ENCODE data around the gene TMEM178B. TPM values are rescaled to one million over a fixed set of nuclear protein-coding genes. Genes with fewer than 3 reads are reported as not detected.

The TMEM178B gene
- total and polyA plus RNA-seq, 7 donors = 0.13 to 4.8 (median 1.6) TPM

DNA sequence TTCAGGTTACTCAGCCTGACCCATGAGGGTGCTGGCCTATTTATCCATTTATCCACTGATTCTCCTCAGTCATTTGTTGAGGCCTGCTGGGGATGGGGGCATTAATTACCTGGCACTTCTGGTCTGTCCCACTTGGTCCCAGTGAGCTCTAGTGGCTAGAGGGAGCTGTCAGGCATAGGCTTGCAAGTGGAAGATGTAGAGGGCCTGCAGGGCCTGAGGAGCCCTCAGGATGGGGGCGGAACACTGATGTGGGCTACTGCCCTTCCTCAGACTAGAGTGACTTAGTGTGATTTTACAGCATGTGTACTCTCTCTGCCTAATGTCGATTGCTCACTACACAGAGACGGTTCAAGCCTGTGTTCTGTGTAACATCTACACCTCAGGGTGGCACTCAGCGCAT is 45.3 kb downstream of the TMEM178B start:
- WGBS, 3 donors = 81 to 93% (median 92%) methylated on average over 4 of the region's 4 CpGs
- Histone ChIP-seq H3K27ac (no peak overlapping the region), H3K9me3 (no peaks in the 10 kb centered on the region), H3K36me3 (ENCODE audit: insufficient read depth in 1 of 2, low read depth in 1 of 2) (no peaks in the 10 kb centered on the region), H3K4me1 (no peaks in the 10 kb centered on the region), H3K27me3 (ENCODE audit: insufficient read depth in 3 of 3, low read length in 2 of 3) (peaks cover 0 to 5% (median 0%) of the 10 kb centered on the region in 3 donors), H3K4me3 (no peak overlapping the region)
- no peak for DNase-seq
- intact Hi-C loops (cut with DNase I) = no loop called here
- no peak for ATAC-seq
- TF ChIP-seq, protein P1, sequence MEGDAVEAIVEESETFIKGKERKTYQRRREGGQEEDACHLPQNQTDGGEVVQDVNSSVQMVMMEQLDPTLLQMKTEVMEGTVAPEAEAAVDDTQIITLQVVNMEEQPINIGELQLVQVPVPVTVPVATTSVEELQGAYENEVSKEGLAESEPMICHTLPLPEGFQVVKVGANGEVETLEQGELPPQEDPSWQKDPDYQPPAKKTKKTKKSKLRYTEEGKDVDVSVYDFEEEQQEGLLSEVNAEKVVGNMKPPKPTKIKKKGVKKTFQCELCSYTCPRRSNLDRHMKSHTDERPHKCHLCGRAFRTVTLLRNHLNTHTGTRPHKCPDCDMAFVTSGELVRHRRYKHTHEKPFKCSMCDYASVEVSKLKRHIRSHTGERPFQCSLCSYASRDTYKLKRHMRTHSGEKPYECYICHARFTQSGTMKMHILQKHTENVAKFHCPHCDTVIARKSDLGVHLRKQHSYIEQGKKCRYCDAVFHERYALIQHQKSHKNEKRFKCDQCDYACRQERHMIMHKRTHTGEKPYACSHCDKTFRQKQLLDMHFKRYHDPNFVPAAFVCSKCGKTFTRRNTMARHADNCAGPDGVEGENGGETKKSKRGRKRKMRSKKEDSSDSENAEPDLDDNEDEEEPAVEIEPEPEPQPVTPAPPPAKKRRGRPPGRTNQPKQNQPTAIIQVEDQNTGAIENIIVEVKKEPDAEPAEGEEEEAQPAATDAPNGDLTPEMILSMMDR (IDR thresholded peaks at IDR 0.05) = no peak

DNA sequence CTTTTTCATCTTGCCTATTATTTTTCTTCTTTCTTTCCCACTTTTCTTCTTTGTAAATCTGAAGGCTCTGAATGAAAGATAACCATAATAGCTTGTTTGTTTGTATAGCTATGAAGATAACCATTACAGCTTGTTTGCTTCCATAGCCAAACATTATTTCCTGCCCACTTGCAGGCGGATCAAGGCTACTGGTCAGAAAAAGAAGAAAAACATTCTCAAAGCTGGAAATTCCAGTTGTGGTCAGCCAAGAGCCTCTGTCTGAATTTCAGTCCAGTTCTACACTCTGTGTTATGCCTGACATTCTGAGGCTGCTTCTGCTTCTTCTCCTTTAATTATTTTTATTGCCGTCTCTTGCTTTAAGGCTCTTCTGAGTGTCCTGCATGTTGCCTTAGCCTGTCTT is 48.9 kb downstream of the TMEM178B start:
- WGBS, 3 donors = 74 to 87% (median 86%) methylated on average over 2 of the region's 2 CpGs
- no peak for DNase-seq
- Histone ChIP-seq H3K9me3 (no peaks in the 10 kb centered on the region), H3K27ac (no peak overlapping the region), H3K4me1 (no peaks in the 10 kb centered on the region), H3K4me3 (no peak overlapping the region), H3K36me3 (ENCODE audit: insufficient read depth in 1 of 2, low read depth in 1 of 2) (no peaks in the 10 kb centered on the region), H3K27me3 (ENCODE audit: insufficient read depth in 3 of 3, low read length in 2 of 3) (peaks cover 0 to 5% (median 0%) of the 10 kb centered on the region in 3 donors)
- ATAC-seq = no peak
- TF ChIP-seq, protein P1 (IDR thresholded peaks at IDR 0.05) = no peak
- intact Hi-C loops (cut with DNase I) = no loop called here

DNA sequence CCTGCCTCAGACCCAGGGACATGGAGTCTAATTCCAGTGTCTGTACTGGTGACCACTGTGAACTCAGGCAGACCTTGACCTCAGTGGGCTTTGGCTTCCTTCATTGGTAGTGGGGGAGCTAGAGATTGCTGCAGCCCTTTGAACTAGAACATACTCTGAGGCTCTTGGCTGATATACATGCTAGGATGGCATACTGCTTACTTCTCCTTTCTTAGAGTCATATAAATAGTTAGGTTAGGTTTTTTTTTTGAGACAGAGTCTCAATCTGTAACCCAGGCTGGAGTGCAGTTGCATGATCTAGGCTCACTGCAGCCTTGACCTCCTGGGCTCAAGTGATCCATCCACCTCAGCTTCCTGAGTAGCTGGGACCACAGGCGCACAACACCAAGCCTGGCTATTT is 49.7 kb downstream of the TMEM178B start:
- no peak for DNase-seq
- intact Hi-C loops (cut with DNase I) = no loop called here
- WGBS, 3 donors = 95 to 100% (median 100%) methylated on average over 1 of the region's 1 CpG
- TF ChIP-seq, protein P1 (IDR thresholded peaks at IDR 0.05) = no peak
- ATAC-seq = no peak
- H3K4me1 ChIP-seq = no peaks in the 10 kb centered on the region
- H3K9me3 ChIP-seq = no peaks in the 10 kb centered on the region
- H3K36me3 ChIP-seq (ENCODE audit: insufficient read depth in 1 of 2, low read depth in 1 of 2) = no peaks in the 10 kb centered on the region
- H3K27ac ChIP-seq = no peak overlapping the region
- no peak overlapping the region for H3K4me3 ChIP-seq
- H3K27me3 ChIP-seq (ENCODE audit: insufficient read depth in 3 of 3, low read length in 2 of 3) = peaks cover 0 to 5% (median 0%) of the 10 kb centered on the region in 3 donors

DNA sequence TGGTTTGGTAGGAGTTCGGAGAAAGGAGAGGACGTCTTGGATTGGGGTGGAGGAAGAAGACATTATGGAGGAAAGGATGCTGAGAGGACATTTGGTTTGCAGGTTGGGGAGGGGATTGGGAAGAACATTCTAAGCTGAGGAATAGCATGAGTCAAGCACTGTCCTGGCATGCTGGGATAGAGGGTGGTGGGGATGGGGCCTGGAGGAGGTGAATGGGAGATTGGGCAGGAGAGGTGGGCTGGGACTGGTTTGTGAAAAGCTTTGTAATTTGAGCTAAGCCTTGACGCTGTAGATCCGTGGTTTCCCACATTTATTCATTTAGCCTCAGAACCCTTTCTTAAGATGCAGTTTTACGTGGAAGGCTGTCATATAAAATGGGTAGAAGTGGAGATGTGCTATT is 52.2 kb downstream of the TMEM178B start:
- Histone ChIP-seq H3K27me3 (ENCODE audit: insufficient read depth in 3 of 3, low read length in 2 of 3) (peaks cover 0 to 5% (median 0%) of the 10 kb centered on the region in 3 donors), H3K9me3 (no peaks in the 10 kb centered on the region), H3K4me3 (no peak overlapping the region), H3K4me1 (no peaks in the 10 kb centered on the region), H3K27ac (no peak overlapping the region), H3K36me3 (ENCODE audit: insufficient read depth in 1 of 2, low read depth in 1 of 2) (no peaks in the 10 kb centered on the region)
- 64 to 73% (median 71%) methylated on average over 5 of the region's 5 CpGs for WGBS, 3 donors
- ATAC-seq (no peak), DNase-seq (no peak)
- intact Hi-C loops (cut with DNase I) = no loop called here
- TF ChIP-seq, protein P1 (IDR thresholded peaks at IDR 0.05) = no peak

DNA sequence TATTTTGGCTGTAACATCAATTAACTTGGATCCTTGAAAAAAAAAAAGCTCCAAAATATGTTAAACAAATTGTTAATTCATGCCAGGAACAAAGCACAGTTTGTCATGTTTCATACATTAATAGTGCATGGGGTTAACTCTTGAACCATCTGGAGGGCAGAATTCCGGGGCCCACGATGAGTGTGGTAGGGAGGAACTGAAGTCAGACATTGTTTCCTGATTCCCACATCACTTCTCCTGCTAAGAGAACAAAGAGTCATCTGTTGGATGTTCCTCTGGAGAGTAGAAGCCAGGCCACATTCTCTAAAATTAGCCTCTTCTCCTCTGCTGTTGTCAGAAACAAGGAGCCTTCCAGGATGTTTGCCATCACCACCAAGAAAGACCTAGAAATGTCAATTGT is 54.6 kb downstream of the TMEM178B start:
- DNase-seq (no peak), ATAC-seq (no peak)
- Histone ChIP-seq H3K4me1 (no peaks in the 10 kb centered on the region), H3K4me3 (no peak overlapping the region), H3K27ac (no peak overlapping the region), H3K36me3 (ENCODE audit: insufficient read depth in 1 of 2, low read depth in 1 of 2) (no peaks in the 10 kb centered on the region), H3K27me3 (ENCODE audit: insufficient read depth in 3 of 3, low read length in 2 of 3) (no peaks in the 10 kb centered on the region), H3K9me3 (no peaks in the 10 kb centered on the region)
- TF ChIP-seq, protein P1 (IDR thresholded peaks at IDR 0.05) = no peak
- 7 to 22% (median 12%) methylated on average over 2 of the region's 2 CpGs for WGBS, 3 donors
- intact Hi-C loops (cut with DNase I) = no loop called here

Measured in psoas muscle (tissue), 8 donors.